Gastrocnemius medialis (tissue), 4 donors: ENCODE measurements around the gene PRKCD. TPM values are rescaled to one million over a fixed set of nuclear protein-coding genes. Genes with fewer than 3 reads are reported as not detected.

Experiments
- ATAC-seq, 2 donors: fragments of 150-250 bp; one replicate each; pipeline ENCODE4 v1.9.1; 2016
- DNase-seq, 2 donors: peaks; one replicate each; pipeline ENCODE4 v3.0.0-alpha.2; 2019
- H3K27ac ChIP-seq, 4 donors: fragments of 200-600 bp; sonication (generic); 1 replicate in 1 of 4; 2 replicates in 3 of 4; pipeline ENCODE4 v1.5.1; 2016 to 2018; ENCODE audit warnings: mild to moderate bottlenecking in 2 of 4, moderate library complexity in 1 of 4
- H3K27me3 ChIP-seq, 3 donors: fragments of 200-600 bp; sonication (generic) in 2 of 3; 1 replicate in 1 of 3; 2 replicates in 2 of 3; pipeline versions ENCODE4 v1.5.1 to v1.6.0; 2016 to 2019; ENCODE audit warnings: mild to moderate bottlenecking in 1 of 3, moderate library complexity in 1 of 3
- H3K36me3 ChIP-seq, 2 donors: fragments of 200-600 bp; sonication (generic) in 1 of 2; one replicate each; pipeline ENCODE4 v1.5.1; 2017 to 2018
- H3K4me1 ChIP-seq, 2 donors: fragments of 200-600 bp; sonication (generic) in 1 of 2; one replicate each; pipeline ENCODE4 v1.5.1; 2016 to 2017; ENCODE audit warnings: mild to moderate bottlenecking in 2 of 2
- H3K4me3 ChIP-seq, 4 donors: fragments of 200-600 bp; sonication (generic) in 3 of 4; 1 replicate in 1 of 4; 2 replicates in 3 of 4; pipeline ENCODE4 v1.5.1; 2016 to 2019; ENCODE audit warnings: mild to moderate bottlenecking in 2 of 4
- H3K9me3 ChIP-seq, 3 donors: fragments of 200-600 bp; sonication (generic) in 2 of 3; 1 replicate in 1 of 3; 2 replicates in 2 of 3; pipeline ENCODE4 v1.5.1; 2016 to 2019
- POLR2A ChIP-seq, 2 donors: fragments of 450-650 bp; IDR thresholded peaks; one replicate each; pipeline ENCODE4 v1.6.1; 2017; ENCODE audit warnings: antibody characterized with exemption in 2 of 2, mild to moderate bottlenecking in 2 of 2, moderate library complexity in 2 of 2
- in situ Hi-C, 4 donors: fragments of 200-750 bp; cut with MboI; loops; one replicate each; pipeline versions ENCODE4 v1.15.0 to v1.8.0; 2017; ENCODE audit warnings: low sequenced_read_pairs in 4 of 4
- intact Hi-C: fragments of 100-400 bp; cut with DNase I; formaldehyde crosslinking; loops from one replicate; pipeline ENCODE4 v1.15.1; 2023; ENCODE audit warnings: low total_unique reads
- total RNA-seq, 4 donors: library from RNA; depleted of rRNA; stranded (reverse); fragments of >200 nt; gene quantifications; one replicate each; pipeline versions ENCODE4 v1.1.0 to v1.2.3, GENCODE V29; 2016
- TF ChIP-seq, protein P1 (sequence below), 5 experiments: fragments of 450-650 bp in 3 of 5; fragments of 200-600 bp in 2 of 5; sonication (generic) in 2 of 5; IDR thresholded peaks in 4 of 5; conservative IDR thresholded peaks in 1 of 5; 1 replicate in 4 of 5; 2 replicates in 1 of 5; pipeline ENCODE4 v1.5.1; 2016 to 2019; ENCODE audit warnings: antibody characterized with exemption in 5 of 5, mild to moderate bottlenecking in 3 of 5, moderate library complexity in 3 of 5

PRKCD gene
- total RNA-seq, 4 donors from 2014 or later: 2.1 to 5.9 (median 3.4) TPM

DNA sequence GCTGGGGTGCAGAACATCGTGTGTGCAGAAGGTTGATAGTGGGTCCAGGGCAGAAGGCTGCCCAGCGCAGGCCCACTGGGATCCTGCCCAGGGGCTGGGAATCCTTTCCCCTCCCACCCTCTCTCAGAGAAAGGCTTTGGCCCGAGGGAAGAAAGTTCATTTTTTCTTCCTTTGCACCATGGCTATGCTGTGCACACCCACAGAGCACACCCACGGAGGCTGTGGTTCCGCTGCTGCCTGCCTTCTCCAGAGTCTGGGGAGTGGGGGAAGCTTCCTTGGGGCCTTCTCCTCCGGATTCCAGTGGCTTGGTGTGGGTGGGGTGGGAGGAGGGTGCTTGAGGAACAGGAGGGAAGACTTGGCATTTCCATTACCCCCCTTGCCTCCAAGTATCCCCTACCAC is 7.0 kb upstream of the PRKCD start:
- H3K4me1 ChIP-seq: peaks cover 9 to 23% of the 10 kb centered on the region in 2 donors
- intact Hi-C loops (no loop called here), in situ Hi-C loops (no loop called here)
- H3K9me3 ChIP-seq: no peaks in the 10 kb centered on the region
- H3K27me3 ChIP-seq: no peaks in the 10 kb centered on the region
- H3K36me3 ChIP-seq: no peaks in the 10 kb centered on the region
- ATAC-seq (no peak), DNase-seq (no peak)
- no peak overlapping the region for H3K27ac ChIP-seq
- no peak overlapping the region for H3K4me3 ChIP-seq
- TF ChIP-seq, protein P1, sequence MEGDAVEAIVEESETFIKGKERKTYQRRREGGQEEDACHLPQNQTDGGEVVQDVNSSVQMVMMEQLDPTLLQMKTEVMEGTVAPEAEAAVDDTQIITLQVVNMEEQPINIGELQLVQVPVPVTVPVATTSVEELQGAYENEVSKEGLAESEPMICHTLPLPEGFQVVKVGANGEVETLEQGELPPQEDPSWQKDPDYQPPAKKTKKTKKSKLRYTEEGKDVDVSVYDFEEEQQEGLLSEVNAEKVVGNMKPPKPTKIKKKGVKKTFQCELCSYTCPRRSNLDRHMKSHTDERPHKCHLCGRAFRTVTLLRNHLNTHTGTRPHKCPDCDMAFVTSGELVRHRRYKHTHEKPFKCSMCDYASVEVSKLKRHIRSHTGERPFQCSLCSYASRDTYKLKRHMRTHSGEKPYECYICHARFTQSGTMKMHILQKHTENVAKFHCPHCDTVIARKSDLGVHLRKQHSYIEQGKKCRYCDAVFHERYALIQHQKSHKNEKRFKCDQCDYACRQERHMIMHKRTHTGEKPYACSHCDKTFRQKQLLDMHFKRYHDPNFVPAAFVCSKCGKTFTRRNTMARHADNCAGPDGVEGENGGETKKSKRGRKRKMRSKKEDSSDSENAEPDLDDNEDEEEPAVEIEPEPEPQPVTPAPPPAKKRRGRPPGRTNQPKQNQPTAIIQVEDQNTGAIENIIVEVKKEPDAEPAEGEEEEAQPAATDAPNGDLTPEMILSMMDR (IDR thresholded peaks at IDR 0.05 in 4 of 5, conservative IDR thresholded peaks at IDR 0.05 in 1 of 5): no peak
- no peak for TF ChIP-seq POLR2A (IDR thresholded peaks at IDR 0.05)

DNA sequence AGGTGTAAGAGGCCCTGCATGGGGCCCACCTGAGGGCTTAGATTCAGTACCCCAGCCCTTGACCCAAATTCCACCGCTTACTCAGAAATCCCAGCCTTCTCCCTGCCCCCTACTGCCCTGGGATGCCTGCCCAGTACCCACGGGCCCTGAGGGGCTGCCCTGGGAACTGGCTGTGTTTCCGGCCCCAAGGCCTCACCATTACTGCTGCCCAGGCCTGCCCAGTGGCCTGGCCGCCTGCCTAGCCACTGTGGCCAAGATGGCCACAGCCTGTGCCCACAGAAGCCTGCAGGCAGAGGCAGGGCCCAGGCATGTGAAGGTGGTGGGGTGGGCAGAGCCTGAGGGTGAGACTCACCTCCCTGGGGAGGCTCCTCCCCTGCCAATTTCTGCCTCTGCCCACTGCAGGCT is 6.1 kb upstream of the PRKCD start:
- DNase-seq: no peak
- Histone ChIP-seq H3K4me1 (peaks cover 18 to 32% of the 10 kb centered on the region in 2 donors), H3K4me3 (no peak overlapping the region), H3K36me3 (no peaks in the 10 kb centered on the region), H3K27me3 (no peaks in the 10 kb centered on the region), H3K9me3 (no peaks in the 10 kb centered on the region), H3K27ac (no peak overlapping the region)
- no peak for ATAC-seq
- TF ChIP-seq POLR2A (IDR thresholded peaks at IDR 0.05): no peak
- in situ Hi-C loops (no loop called here), intact Hi-C loops (no loop called here)

GRCh38 chr3:53155760-53156159 is 5.2 kb upstream of the PRKCD start:
- peaks cover 24 to 33% of the 10 kb centered on the region in 2 donors for H3K4me1 ChIP-seq
- H3K9me3 ChIP-seq: no peaks in the 10 kb centered on the region
- no peak for DNase-seq
- in situ Hi-C loops: no loop called here
- H3K27me3 ChIP-seq: no peaks in the 10 kb centered on the region
- H3K36me3 ChIP-seq: no peaks in the 10 kb centered on the region
- H3K27ac ChIP-seq: no peak overlapping the region
- H3K4me3 ChIP-seq: no peak overlapping the region
- TF ChIP-seq, protein P1 (IDR thresholded peaks at IDR 0.05 in 4 of 5, conservative IDR thresholded peaks at IDR 0.05 in 1 of 5): no peak
- no peak for TF ChIP-seq POLR2A (IDR thresholded peaks at IDR 0.05)
- ATAC-seq: no peak
- intact Hi-C loops: no loop called here

DNA sequence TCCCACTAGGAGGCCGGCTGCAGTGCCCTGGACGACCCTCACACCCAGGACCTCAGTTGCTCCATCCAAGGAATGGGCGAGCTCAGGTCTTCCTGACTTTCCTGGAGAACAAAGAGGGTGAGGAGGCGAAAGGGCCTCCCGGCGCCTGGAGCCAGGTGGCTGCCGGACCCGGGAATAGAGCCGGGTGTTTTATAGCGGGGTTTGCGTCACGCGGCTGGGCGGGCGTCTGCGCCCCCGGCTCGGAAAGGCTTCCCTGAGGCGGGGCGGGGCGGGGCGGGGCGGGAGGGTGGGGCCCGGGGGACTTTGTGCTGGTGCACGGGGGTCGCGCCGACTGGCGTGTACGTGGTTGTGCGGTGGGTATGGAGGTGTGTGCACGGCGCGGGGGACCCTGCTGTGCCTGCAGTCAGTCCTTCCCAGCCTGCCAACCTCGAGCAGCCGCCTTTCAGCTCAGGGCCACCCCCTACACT is 4.6 kb upstream of the PRKCD start:
- Histone ChIP-seq H3K4me1 (peaks cover 24 to 32% of the 10 kb centered on the region in 2 donors), H3K4me3 (no peak overlapping the region), H3K36me3 (no peaks in the 10 kb centered on the region), H3K9me3 (no peaks in the 10 kb centered on the region), H3K27me3 (no peaks in the 10 kb centered on the region), H3K27ac (no peak overlapping the region)
- DNase-seq: no peak
- in situ Hi-C loops (no loop called here), intact Hi-C loops (no loop called here)
- TF ChIP-seq POLR2A (IDR thresholded peaks at IDR 0.05): no peak
- TF ChIP-seq, protein P1 (IDR thresholded peaks at IDR 0.05 in 4 of 5, conservative IDR thresholded peaks at IDR 0.05 in 1 of 5): no peak
- ATAC-seq: no peak

GRCh38 chr3:53157974-53158580 is 2.9 kb upstream of the PRKCD start:
- Histone ChIP-seq H3K27ac (no peak overlapping the region), H3K9me3 (no peaks in the 10 kb centered on the region), H3K27me3 (no peaks in the 10 kb centered on the region), H3K4me3 (no peak overlapping the region), H3K4me1 (peaks cover 24 to 36% of the 10 kb centered on the region in 2 donors), H3K36me3 (no peaks in the 10 kb centered on the region)
- intact Hi-C loops (no loop called here), in situ Hi-C loops (no loop called here)
- TF ChIP-seq POLR2A (IDR thresholded peaks at IDR 0.05): no peak
- TF ChIP-seq, protein P1 (IDR thresholded peaks at IDR 0.05 in 4 of 5, conservative IDR thresholded peaks at IDR 0.05 in 1 of 5): no peak
- no peak for ATAC-seq
- no peak for DNase-seq
